Vagina (tissue), 2 donors: ENCODE measurements around the gene PRRC2B.

Experiments
- POLR2A ChIP-seq, 2 donors: fragments of 450-650 bp; IDR thresholded peaks; one replicate each; pipeline ENCODE4 v1.6.1; 2017; ENCODE audit warnings: antibody characterized with exemption in 2 of 2, mild to moderate bottlenecking in 2 of 2, moderate library complexity in 2 of 2
- POLR2AphosphoS5 ChIP-seq, 2 donors: sonication (generic); formaldehyde crosslinking; IDR thresholded peaks; one replicate each; pipeline ENCODE4 v1.9.0; 2017; ENCODE audit warnings: antibody characterized with exemption in 2 of 2, mild to moderate bottlenecking in 2 of 2, low read depth in 1 of 2; ENCODE audit not compliant: insufficient read depth in 1 of 2
- TF ChIP-seq, protein P1 (sequence below), 3 experiments: fragments of 450-650 bp in 2 of 3; fragments of 200-600 bp in 1 of 3; sonication (generic) in 1 of 3; IDR thresholded peaks; one replicate each; pipeline ENCODE4 v1.5.1; 2017 to 2019; ENCODE audit warnings: antibody characterized with exemption in 3 of 3, mild to moderate bottlenecking in 2 of 3, moderate library complexity in 2 of 3

DNA sequence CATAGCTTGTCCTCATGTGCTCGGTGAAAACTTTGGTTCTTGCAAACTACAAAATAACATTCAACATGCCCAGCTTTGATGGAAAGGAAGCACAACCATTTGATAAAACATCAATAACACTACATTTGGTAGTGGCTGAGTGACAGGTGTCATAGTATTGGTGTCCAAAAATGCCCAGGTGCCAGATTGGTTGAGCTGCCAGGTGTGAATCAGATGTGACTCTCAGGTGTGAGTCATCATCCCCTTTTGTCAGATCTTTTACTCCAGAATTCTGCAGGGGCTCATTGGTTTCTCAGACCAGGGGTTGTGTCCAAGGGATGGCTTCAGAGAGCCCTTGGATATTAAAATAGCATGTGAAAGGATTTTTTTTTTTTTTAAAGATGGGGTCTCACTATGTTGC is 86.4 kb downstream of the PRRC2B start:
- TF ChIP-seq, protein P1, sequence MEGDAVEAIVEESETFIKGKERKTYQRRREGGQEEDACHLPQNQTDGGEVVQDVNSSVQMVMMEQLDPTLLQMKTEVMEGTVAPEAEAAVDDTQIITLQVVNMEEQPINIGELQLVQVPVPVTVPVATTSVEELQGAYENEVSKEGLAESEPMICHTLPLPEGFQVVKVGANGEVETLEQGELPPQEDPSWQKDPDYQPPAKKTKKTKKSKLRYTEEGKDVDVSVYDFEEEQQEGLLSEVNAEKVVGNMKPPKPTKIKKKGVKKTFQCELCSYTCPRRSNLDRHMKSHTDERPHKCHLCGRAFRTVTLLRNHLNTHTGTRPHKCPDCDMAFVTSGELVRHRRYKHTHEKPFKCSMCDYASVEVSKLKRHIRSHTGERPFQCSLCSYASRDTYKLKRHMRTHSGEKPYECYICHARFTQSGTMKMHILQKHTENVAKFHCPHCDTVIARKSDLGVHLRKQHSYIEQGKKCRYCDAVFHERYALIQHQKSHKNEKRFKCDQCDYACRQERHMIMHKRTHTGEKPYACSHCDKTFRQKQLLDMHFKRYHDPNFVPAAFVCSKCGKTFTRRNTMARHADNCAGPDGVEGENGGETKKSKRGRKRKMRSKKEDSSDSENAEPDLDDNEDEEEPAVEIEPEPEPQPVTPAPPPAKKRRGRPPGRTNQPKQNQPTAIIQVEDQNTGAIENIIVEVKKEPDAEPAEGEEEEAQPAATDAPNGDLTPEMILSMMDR (IDR thresholded peaks at IDR 0.05), result no peak
- no peak for TF ChIP-seq POLR2A (IDR thresholded peaks at IDR 0.05)
- no peak for TF ChIP-seq POLR2AphosphoS5 (IDR thresholded peaks at IDR 0.05; ENCODE audit: insufficient read depth in 1 of 2, low read depth in 1 of 2)
